Endothelial cell (in vitro differentiated cells): ENCODE data around the gene PDF. TPM values are rescaled to one million over a fixed set of nuclear protein-coding genes. Genes with fewer than 3 reads are reported as not detected.
A peak's percentile ranks its signal among the peaks of the same experiment; 100 is the strongest.

Experiments used
- DNase-seq: peaks from one replicate; pipeline ENCODE4 v3.0.0; 2021; ENCODE audit warnings: low spot score
- H3K27ac Mint-ChIP-seq: one replicate; pipeline ENCODE4 v1.8.0; 2021; ENCODE audit warnings: mixed read lengths, inconsistent platforms; ENCODE audit not compliant: unreplicated experiment
- H3K27me3 Mint-ChIP-seq: one replicate; pipeline ENCODE4 v1.8.0; 2021; ENCODE audit warnings: mild to moderate bottlenecking, moderate library complexity, mixed read lengths, inconsistent platforms; ENCODE audit not compliant: unreplicated experiment
- H3K36me3 Mint-ChIP-seq: one replicate; pipeline ENCODE4 v1.8.0; 2021; ENCODE audit warnings: mild to moderate bottlenecking, low read depth, mixed read lengths, inconsistent platforms; ENCODE audit not compliant: unreplicated experiment
- H3K4me1 Mint-ChIP-seq: one replicate; pipeline ENCODE4 v1.8.0; 2021; ENCODE audit warnings: mild to moderate bottlenecking, mixed read lengths, inconsistent platforms; ENCODE audit not compliant: unreplicated experiment
- H3K4me3 Mint-ChIP-seq: one replicate; pipeline ENCODE4 v1.8.0; 2021; ENCODE audit warnings: mild to moderate bottlenecking, mixed read lengths, inconsistent platforms; ENCODE audit not compliant: unreplicated experiment
- H3K9me3 Mint-ChIP-seq: one replicate; pipeline ENCODE4 v1.8.0; 2021; ENCODE audit warnings: mixed read lengths, inconsistent platforms; ENCODE audit not compliant: unreplicated experiment
- CTCF ChIP-seq: fragments of 200-600 bp; sonication (generic); IDR thresholded peaks from one replicate; pipeline ENCODE4 v1.5.0; 2021; ENCODE audit warnings: antibody characterized with exemption; ENCODE audit not compliant: unreplicated experiment
- total RNA-seq: library from RNA; stranded (reverse); fragmentation: NEBNext Ultra II Directional; extraction: Animal tissue kit (Norgen Biotek cat#: 25700); gene quantifications from one replicate; pipeline ENCODE4 v1.2.1, GENCODE V29; 2021; ENCODE audit not compliant: unreplicated experiment

PDF gene
- total RNA-seq, 1 donor from 2014 or later, result 11.4 TPM

GRCh38 chr16:69344171-69344570, 13.8 kb upstream of the PDF start:
- no peak for DNase-seq
- Mint-ChIP-seq H3K27me3 (peaks cover 3% of the 10 kb centered on the region), H3K4me3 (no peak overlapping the region)

GRCh38 chr16:69340095-69340644, 9.8 kb upstream of the PDF start:
- peak; percentile 7 for DNase-seq
- H3K4me1 Mint-ChIP-seq, result peaks cover 32% of the 10 kb centered on the region
- H3K27me3 Mint-ChIP-seq, result peaks cover 7% of the 10 kb centered on the region
- peak overlapping the region; percentile 98 for H3K4me3 Mint-ChIP-seq
- no peak for TF ChIP-seq CTCF
- H3K27ac Mint-ChIP-seq, result peak overlapping the region; percentile 97
- peaks cover 40% of the 10 kb centered on the region for H3K36me3 Mint-ChIP-seq
- H3K9me3 Mint-ChIP-seq, result no peaks in the 10 kb centered on the region

More at GRCh38 chr16:69344171-69344570, 13.8 kb upstream of the PDF start:
- Mint-ChIP-seq H3K9me3 (no peaks in the 10 kb centered on the region), H3K4me1 (peaks cover 22% of the 10 kb centered on the region), H3K36me3 (peaks cover 18% of the 10 kb centered on the region), H3K27ac (no peak overlapping the region)
- TF ChIP-seq CTCF, result no peak

- Mint-ChIP-seq H3K4me3 (peak within 1 kb of the TSS; percentile 98), H3K9me3 (no peaks in the 10 kb centered on the region), H3K4me1 (peaks cover 32% of the 10 kb centered on the region), H3K27me3 (peaks cover 7% of the 10 kb centered on the region), H3K27ac (peak within 1 kb of the TSS; percentile 97), H3K36me3 (peaks cover 45% of the 10 kb centered on the region)
- peak; percentile 91 for DNase-seq
- peak; percentile 99 for TF ChIP-seq CTCF
These were observed 9.1 kb upstream of the PDF start, which contains the start of the genes COG8 and NIP7 for GRCh38 chr16:69339289-69340094. Gene COG8 (minus strand): TSS chr16:69339564. CDS start chr16:69339552, 12 bp downstream. Gene NIP7 (plus strand): TSS chr16:69339772. CDS start chr16:69339830, 58 bp downstream.

GRCh38 chr16:69338557-69339288, 8.3 kb upstream of the PDF start:
- Mint-ChIP-seq H3K27me3 (peaks cover 7% of the 10 kb centered on the region), H3K4me3 (peak overlapping the region; percentile 98), H3K27ac (peak overlapping the region; percentile 87), H3K36me3 (peaks cover 49% of the 10 kb centered on the region), H3K4me1 (peaks cover 32% of the 10 kb centered on the region), H3K9me3 (no peaks in the 10 kb centered on the region)
- DNase-seq, result no peak
- no peak for TF ChIP-seq CTCF
